ENCODE measurements around the gene ABCC11.
A peak's percentile ranks its signal among the peaks of the same experiment; 100 is the strongest.
"Not testable (repeated sequence)": the region's sequence is repeated elsewhere in the genome, so short reads cannot be mapped to it uniquely, and the experiment has no call there.

ABCC11 gene

DNA sequence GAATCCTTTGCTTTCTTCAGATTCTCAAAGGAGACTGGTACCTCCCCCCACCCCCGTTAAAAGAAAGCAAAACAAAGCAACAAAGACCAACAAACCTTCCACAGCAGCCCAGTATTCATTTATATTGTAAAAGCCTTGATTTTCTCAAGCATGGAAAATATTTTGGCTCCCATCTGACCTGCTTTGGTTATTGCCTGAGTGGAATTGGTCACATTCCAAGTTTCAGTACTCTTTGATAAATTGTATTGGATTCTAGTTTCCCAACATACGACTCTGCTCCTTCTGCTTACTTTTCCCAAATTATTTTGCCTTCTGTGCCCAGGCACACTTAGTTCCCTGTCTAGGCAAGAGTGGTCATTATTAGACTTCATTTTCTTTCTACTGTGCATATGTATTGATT lies 1.3 kb downstream of the ABCC11 start:
- DNase-seq (ENCODE audit: low spot score), result no peak

DNA sequence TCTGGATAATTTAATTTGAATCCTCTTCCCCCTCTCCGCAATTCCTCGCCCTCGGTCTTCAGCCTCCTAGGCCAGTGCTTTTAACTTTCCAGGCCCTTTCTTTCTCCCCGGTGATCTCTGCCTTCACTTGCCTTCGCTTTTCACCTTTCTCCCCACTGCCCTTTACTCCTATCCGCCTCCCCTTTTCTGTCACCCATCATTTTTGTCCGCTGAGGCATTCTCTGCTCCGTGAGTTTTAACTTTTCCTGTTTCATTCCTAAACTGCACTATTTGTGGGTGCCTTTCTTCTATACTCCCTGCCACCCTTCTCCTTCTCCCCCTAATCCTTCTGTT lies 2.5 kb downstream of the ABCC11 start:
- no peak for DNase-seq (ENCODE audit: low spot score)

DNA sequence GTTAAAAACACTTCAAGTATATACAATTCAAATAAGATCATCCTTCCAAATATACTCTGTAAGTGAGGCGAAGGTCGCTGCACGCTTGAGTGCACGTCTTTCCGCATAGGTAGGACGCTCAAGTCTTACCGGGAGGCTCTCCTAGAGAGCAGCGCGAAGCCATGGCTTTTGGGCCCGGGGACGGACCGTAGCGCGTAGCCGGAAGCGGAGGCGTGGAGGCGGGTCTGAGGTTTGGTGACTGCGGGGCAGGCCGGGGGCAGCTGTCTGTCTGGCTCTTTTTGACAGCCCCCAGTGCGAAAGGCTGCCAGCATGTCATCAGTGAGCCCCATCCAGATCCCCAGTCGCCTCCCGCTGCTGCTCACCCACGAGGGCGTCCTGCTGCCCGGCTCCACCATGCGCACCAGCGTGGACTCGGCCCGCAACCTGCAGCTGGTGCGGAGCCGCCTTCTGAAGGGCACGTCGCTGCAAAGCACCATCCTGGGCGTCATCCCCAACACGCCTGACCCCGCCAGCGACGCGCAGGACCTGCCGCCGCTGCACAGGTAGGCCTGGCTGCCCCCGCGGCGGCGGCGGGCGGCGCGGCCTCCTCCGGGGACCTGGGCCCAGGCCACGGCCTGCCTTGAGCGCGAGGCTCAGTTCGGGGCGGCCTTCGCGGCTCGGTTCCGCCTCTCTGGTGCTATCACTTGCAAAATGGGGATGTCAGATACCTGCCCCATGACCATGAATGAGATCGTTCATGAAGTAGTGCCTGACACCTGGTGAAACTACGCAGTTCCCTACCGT lies 3.1 kb downstream of the ABCC11 start, which contains the start of gene LONP2:
TSS of gene LONP2 (plus strand) at position 221 of the 783 bp plus-strand sequence. CDS start at position 310, 89 bp downstream.
- DNase-seq (ENCODE audit: low spot score), result peak; percentile 65

DNA sequence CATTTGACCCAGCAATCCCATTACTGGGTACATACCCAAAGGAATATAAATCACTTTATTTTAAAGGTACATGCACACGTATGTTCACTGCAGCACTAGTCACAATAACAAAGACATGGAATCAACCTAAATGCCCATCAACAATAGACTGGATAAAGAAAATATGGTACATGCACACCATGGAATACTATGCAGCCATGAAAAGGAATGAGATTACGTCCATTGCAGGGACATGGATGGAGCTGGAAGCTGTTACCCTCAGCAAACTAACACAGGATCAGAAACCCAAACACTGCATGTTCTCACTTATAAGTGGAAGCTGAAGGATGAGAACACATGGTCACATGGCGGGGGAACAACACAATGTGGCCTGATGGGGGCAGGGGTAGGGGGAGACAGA lies 7.2 kb downstream of the ABCC11 start:
- not testable (repeated sequence) for DNase-seq (ENCODE audit: low spot score)

DNA sequence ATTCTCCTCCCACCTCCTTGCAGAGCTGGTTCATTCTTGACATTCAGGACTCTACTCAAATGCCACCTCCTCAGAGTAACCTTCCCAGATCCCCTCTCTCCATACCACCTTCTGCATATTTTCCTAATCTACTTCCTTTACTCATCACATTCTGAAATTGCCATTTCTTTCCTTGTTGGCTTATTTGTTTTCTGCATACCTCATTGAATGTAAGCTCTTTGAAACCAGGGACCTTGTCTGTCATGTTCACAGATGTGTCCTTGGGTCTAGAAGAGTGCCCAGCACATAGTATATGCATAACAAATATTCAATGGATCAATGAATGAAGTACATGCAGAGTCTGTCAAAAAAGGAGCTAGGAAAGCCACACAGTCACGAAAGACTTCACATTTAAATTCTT lies 11.1 kb downstream of the ABCC11 start:
- DNase-seq (ENCODE audit: low spot score), result no peak

DNA sequence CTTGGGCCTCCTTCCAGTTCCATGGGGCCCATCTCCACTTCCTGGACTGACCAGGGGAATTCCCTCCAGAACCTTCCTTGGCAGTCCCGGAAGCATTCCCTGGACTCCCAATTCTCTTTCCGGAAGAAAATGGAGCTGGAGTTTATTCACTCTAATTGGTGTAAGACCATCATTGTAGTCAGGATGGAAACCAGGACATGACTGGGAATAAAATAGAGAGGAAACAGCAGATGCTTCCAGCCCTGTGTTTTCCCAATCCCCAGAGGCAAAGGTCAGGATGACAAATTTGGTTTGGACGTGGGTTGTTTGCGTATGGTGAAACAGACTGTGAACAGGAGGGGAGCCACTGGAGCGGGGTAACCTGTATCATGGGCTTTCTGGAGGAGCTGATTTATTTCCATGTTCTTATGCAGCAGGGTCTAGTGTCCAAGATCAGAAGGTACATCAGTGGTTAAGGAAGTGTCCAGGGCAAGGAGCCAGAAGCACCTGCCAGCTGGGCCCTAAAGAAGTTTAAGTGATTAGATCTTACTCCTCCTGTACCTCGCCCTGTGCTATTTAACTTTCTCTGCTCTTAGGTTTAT lies 11.7 kb downstream of the ABCC11 start:
- DNase-seq (ENCODE audit: low spot score), result no peak

DNA sequence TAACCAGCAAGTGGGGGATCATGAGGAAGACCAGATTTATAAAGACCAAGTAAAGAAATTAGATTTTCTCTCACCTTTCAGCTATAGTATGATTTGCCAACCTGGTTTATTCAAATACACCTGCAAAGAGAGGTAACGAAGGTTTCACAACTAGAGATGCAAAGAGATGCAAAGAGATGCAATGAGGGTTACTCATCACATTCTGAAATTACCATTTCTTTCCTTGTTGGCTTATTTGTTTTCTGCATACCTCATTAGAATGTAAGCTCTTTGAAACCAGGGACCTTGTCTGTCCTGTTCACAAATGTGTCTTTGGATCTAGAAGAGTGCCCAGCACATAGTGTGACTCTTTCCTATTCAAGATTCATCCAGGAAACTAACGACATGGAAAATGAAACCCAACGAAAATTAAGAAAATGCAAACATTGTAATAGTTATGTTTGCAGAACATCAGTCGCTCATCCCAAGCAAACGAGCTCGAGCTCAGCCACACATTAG lies 12.2 kb downstream of the ABCC11 start:
- DNase-seq (ENCODE audit: low spot score), result no peak

DNA sequence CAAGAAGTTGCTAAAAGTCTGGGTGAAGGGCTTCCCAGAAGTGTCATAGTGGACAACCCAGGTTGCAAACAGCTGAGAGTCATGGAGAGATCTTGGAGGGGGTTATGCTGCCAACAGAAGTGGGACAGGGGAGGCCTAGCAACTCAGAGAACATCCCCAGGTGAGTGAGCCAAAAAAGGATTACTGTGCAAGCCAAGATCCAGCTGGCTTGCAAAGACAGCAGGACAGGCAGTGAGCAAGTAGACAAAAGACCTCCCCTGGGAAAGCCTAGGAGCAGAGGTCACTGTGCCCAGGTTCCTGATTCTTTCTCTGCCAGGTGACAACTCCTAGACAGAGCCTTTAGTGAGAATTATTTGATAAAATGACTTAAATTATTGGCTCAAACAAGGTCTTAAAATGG lies 12.7 kb downstream of the ABCC11 start:
- DNase-seq (ENCODE audit: low spot score), result no peak

DNA sequence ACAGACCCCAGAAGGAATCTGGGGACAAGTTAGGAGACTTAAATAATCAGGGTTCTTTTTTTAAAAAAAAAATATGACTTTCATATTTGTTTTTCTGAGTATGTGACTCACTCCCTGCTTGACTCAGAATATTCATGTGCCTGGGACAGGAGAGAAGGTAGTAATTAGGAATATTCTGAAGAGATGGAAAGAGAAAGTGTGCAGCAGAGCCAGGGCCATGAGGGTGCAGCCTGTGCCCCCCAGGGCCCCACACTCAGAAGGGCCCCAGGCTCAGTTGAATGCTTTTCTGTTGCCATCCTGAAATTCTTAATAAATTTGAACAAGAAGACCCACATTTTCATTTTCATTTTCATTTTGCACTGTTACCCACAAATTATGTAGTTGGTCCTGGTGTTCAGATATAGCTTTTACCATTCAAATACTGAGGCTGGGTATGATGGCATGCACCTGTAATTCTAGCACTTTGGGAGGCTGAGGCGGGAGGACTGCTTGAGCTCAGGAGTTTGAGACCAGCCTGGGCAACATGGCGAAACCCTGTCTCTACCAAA lies 14.8 kb downstream of the ABCC11 start:
- DNase-seq (ENCODE audit: low spot score), result no peak

DNA sequence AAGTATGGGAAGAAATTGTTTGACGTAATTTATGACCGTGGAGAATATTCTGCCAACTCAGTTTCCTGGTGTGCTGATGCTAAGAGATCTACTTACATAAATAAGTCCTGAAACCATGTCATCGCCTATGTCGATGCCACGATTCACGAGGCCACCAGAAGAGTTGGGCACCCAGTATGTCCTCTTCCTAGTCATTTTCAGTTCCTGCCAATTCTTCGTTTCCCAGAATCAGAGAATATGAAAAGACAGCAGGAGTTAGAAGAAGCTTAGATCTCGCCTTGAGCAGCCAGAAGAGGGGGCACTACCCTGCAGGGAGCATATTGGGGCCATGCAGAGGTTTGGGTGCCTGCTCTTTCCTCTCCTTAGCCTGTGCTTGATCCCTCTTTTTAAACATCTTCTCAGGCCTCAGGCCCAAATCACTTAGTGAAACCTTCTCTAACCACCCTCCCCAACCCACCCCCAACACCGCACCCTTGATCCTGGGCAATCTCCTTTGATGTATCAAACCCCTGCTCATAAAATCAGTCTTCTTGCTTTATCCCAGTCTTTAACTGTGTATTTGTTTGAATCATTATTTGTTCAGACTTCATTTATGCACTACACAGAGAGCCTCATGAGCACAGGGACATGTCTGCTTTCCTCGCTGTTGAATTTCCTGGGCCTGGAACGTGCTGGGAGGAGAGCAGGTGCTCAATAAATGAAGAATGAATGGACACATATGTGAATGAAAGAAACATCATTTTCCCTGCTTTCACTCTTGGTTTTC lies 15.4 kb downstream of the ABCC11 start:
- DNase-seq (ENCODE audit: low spot score), result no peak

DNA sequence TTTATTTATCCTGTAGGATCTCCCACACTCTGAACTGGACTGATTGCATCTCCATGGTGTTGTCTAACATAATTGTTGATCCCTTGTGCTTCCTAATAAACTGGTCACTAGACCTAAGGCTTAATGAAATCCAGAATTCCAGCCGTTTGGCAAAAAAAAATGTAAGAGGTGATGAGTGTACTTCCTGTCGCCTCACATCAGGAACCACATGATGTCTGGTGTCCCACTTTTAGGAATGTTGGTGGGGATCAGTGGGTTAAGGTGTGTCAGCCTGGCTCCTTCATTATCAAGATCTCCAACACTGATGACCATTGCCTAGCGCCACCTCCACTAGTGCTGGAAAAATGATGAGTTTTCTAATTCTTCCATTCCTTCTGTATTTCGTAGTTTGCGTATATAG lies 21.9 kb downstream of the ABCC11 start:
- DNase-seq (ENCODE audit: low spot score), result no peak

DNA sequence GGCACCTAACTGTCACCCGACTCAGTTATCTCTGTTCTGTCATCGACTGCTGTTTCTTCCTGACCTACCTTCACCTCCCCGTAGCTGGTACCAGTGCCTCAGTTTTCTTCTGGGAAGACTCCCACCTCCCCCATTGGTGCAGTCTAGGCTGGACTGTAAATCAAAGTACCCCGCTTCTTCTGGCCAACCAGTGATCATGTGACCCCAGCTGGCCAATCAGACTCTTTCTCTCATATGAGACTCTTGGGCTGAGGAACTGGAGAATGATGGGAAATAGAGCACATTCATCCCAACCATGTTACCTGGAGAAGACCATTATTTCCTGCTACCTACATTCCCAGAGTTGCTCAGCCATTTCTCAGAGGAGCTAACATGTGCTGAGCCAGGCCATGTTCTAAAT lies 23.8 kb downstream of the ABCC11 start:
- DNase-seq (ENCODE audit: low spot score), result no peak

DNA sequence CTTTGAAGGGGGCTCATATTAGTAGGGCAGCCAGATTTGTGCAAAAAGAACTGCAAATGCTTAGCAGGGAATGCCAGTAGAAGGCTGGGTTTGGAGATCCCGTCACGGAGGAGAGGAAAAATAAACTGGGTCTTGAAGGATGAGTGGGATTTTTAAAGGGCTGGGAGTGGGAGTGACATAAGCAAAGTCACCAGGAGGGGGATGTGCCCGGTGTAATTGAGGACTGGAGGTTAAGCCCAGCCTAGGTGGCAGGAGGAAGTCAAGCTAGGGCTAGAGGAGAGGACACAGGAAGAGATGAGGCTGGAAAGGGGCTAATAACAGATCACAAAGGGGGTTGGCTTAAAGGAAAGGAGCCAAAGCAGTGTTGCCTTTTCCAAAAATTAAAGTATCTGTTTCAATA lies 26.4 kb downstream of the ABCC11 start:
- no peak for DNase-seq (ENCODE audit: low spot score)

DNA sequence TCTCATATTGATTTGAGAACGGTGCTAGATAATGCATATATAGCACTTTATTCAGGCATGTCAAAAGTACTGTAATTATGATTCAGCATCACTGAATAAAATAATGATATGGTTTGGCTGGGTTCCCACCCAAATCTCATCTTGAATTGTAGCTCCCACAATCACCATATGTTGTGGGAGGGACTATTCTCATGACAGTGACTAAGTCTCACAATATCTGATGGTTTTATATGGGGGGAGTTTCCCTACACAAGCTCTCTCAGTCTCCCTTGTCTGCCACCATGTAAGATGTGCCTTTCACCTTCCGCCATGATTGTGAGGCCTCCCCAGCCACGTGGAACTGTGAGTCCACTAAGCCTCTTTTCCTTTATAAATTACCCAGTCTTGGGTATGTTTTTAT lies 28.9 kb downstream of the ABCC11 start:
- DNase-seq (ENCODE audit: low spot score), result no peak

DNA sequence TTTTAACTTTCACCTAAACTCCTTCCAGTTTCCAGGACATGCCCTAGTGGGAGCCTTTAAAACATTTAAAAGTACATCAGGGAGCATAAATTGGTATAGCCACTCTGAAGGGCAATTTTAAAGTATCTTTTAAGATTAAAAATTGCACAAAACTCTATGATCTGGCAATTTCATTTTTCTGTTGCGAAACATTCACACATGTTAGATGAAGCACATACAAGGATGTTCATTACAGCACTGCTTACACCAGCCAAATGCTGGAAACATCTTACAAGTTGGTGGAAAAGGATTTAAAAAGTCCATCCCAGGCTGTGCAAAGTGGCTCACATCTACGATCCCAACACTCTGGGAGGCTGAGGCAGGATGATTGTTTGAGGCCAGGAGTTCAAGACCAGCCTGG lies 29.6 kb downstream of the ABCC11 start:
- no peak for DNase-seq (ENCODE audit: low spot score)

DNA sequence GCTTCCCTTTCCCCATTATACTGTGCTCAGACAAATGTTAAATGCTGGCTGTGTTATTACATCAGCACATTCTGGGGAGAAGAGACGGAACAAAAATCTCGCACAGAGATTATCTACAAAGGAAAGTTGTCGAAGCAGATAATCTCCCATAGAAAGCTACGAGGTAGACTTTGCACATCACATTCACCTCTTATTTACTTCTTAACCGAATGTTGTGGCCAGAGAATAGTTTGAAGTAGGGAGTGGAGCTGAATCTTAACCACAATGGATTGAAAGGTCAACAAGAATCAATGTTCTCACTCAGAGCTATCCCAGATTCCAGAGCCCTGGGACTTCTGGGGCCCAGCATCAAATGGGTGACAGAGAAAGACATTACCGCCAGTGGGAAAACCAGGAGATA lies 31.6 kb downstream of the ABCC11 start:
- DNase-seq (ENCODE audit: low spot score), result no peak

DNA sequence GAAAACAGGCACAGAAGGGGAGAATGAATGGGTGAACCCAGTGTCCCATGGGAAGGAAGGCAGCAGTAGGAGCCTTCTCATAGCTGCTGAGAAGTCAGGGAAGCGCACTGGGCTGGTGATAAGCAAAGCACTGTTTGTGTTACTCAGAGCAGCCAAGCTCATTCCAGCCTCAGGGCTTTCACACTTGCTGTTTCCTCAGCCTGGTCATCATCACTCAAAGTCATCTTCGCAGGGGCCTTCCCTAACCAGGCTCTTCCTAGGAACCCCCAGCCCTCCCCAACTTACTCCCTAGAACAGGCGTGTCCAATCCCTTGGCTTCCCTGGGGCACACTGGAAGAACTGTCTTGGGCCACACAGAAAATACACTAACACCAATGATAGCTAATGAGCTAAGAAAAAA lies 35.3 kb downstream of the ABCC11 start:
- peak; percentile 12 for DNase-seq (ENCODE audit: low spot score)

DNA sequence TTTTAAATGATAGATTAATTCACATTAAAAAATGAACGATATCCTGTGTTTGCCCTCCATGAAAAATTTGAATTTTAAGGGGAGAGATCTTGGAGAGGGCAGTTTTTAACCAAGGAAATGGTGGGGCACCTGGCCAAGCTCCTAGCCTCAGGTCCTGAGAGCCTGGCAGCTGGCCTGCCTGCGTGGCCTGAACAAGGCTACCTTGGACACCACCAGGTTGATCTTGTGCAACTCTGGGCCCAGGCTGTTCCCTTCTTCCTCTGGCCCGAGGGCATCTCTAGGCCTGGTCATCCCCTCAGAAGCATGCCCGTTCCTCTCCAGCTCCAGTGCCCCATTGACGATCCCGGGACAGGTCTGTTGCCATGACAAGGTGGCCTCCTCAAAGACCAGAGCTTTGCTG lies 36.6 kb downstream of the ABCC11 start:
- no peak for DNase-seq (ENCODE audit: low spot score)

DNA sequence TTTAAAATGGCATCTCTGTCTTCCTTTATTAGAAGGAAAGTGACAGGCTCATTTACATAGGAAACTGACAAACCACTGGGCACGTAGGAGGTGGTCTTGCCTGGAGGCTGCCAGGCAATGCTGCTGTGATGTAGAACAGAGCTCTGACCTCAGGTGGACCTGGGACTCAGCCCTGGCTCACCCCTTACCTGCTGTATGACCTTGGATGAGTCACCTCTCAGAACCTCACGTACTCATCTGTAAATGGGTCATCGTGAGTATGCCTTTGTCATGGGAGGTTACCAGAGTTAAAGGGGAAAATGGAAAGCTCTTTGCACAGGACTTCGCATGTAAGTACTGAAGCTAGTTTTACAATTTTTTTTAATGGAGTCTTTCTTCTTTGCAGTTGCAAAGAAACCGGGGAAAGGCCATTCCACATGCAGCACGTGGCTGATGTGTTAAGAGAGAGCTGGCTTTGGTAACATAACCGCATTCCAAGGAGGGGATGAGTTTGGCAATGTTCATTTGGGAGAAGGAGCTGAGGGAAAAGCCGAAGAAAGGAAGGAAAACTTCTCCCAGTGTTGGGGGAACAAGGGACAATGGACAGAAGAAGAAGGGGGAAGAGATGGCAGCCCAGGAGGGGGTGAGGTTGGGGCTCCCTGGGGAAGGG lies 40.6 kb downstream of the ABCC11 start:
- no peak for DNase-seq (ENCODE audit: low spot score)

DNA sequence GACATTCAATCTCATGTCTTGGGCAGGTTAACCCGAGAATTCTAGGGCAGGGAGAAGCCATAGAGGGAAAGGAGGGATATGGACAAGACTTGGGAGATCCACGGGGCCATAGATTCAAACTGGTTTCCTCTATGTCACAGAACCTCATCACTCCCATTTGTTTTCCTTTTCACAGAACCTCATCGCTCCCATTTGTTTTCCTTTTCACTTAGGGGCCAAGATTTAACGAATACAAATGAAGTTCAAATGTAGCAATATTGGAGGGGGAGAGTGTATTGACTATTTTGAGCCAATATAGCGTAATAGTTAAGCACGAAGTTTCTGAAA lies 42.6 kb downstream of the ABCC11 start:
- no peak for DNase-seq (ENCODE audit: low spot score)

DNA sequence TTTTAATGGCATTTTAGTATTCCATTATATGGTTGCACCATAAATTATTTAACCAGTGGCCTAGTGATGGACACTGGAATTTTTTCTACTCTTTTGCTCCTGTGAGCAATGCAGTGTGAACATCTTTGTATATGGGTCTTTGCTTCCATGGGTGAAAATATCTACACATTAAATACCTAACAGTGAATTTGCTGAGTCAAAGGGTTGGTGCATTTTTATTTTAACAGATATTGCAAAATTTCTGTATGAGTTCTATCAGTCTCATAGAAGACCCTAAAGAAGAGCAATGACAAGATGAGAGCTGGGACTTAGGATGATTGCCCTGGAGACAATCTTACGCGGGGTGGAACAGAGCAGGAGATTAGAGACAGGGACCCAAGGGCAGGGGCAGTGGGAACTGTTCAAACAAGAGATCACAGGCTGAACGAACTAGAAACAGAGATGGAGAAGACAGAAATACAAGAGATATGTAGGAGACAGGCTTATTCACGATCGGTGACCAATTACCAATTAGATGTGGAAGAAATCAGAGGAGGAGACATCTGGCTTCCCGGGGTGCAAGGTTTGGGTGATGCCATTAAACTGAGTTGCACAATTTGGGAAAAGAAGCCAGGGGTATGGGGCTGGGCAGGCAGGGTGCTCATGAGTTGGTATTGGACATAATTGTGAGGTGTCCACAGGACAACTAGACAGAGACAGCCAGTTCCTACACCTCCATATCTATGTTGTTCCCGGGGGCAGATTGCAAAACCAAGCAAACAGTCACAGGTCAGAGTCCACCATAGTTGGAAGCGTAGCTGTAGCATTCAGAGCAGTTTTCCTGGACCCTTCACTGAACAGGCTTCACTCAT lies 43.1 kb downstream of the ABCC11 start:
- no peak for DNase-seq (ENCODE audit: low spot score)

All from COLO829 (cell line).